Skeletal muscle tissue (tissue), 4 donors: ENCODE measurements around the gene TRIM2. TPM values are rescaled to one million over a fixed set of nuclear protein-coding genes. Genes with fewer than 3 reads are reported as not detected.

Experiments
- H3K27ac ChIP-seq: one replicate; pipeline ENCODE4 v1.7.0; 2013; ENCODE audit warnings: mild to moderate bottlenecking, low read depth, low read length, inconsistent platforms
- H3K27me3 ChIP-seq, 3 donors: one replicate each; pipeline ENCODE4 v1.7.0; 2013; ENCODE audit warnings: low read length in 3 of 3; ENCODE audit not compliant: control insufficient read depth in 3 of 3, insufficient read depth in 3 of 3
- H3K36me3 ChIP-seq, 3 donors: one replicate each; pipeline ENCODE4 v1.7.0; 2013; ENCODE audit warnings: low read length in 3 of 3; ENCODE audit not compliant: control insufficient read depth in 3 of 3, insufficient read depth in 3 of 3
- H3K4me1 ChIP-seq, 3 donors: one replicate each; pipeline ENCODE4 v1.7.0; 2013; ENCODE audit warnings: low read length in 3 of 3, mild to moderate bottlenecking in 3 of 3; ENCODE audit not compliant: control insufficient read depth in 3 of 3, insufficient read depth in 3 of 3
- H3K4me3 ChIP-seq, 3 donors: one replicate each; pipeline ENCODE4 v1.7.0; 2013; ENCODE audit warnings: low read length in 3 of 3
- H3K9ac ChIP-seq, 3 donors: one replicate each; pipeline ENCODE4 v1.7.0; 2013; ENCODE audit warnings: low read length in 3 of 3, mild to moderate bottlenecking in 3 of 3, moderate library complexity in 2 of 3, low read depth in 1 of 3
- H3K9me3 ChIP-seq, 3 donors: one replicate each; pipeline ENCODE4 v1.7.0; 2013; ENCODE audit warnings: low read length in 3 of 3; ENCODE audit not compliant: control insufficient read depth in 3 of 3
- total RNA-seq: library from RNA; depleted of rRNA; stranded (reverse); fragments of >200 nt; gene quantifications from one replicate; pipeline ENCODE4 v1.2.3, GENCODE V29; 2014
- donor health status: Osteomylitis.

The TRIM2 gene
- total RNA-seq, 1 donor from 2014 or later: 21.4 TPM

GRCh38 chr4:153232768-153233167 is 28.5 kb downstream of the TRIM2 start:
- Histone ChIP-seq H3K27ac (no peak overlapping the region), H3K27me3 (no peaks in the 10 kb centered on the region), H3K36me3 (no peaks in the 10 kb centered on the region), H3K4me1 (peaks cover 15 to 26% (median 18%) of the 10 kb centered on the region in 3 donors), H3K9me3 (no peaks in the 10 kb centered on the region), H3K4me3 (no peak overlapping the region), H3K9ac (no peak overlapping the region)

DNA sequence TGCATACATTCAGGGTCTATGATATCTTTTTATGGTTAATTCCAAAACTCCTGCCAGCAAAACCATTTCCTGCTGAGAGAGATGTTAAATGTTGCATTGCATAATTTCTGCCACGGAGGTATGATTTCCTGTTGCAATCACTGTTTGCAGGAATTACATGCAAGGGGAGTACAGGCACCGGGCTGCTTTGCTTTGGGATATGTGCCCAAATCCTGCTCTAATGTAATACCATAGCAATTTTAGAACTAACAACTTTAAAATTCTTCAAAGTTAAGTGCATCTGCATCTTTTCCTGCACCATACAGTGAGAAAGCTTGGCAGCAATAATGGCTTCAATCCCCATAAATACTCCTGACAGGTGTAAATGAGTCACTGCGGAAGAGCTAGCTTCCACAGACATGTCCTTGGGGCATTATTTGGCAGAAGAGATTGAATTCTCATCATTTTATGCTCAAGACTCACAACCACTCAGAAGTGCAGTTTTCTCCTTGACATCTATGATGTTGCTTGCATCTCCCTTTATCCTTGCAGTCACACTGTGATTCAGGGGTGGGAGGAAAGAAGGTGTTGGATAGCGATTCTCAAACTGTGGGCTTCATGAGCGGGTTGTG is 29.6 kb downstream of the TRIM2 start:
- peaks cover 15 to 23% (median 18%) of the 10 kb centered on the region in 3 donors for H3K4me1 ChIP-seq
- H3K4me3 ChIP-seq: no peak overlapping the region
- H3K9ac ChIP-seq: no peak overlapping the region
- no peak overlapping the region for H3K27ac ChIP-seq
- no peaks in the 10 kb centered on the region for H3K27me3 ChIP-seq
- H3K36me3 ChIP-seq: peaks cover 0 to 3% (median 0%) of the 10 kb centered on the region in 3 donors
- no peaks in the 10 kb centered on the region for H3K9me3 ChIP-seq

GRCh38 chr4:153234885-153235284 is 30.6 kb downstream of the TRIM2 start:
- Histone ChIP-seq H3K36me3 (peaks cover 0 to 3% (median 0%) of the 10 kb centered on the region in 3 donors), H3K4me1 (peaks cover 15 to 23% (median 18%) of the 10 kb centered on the region in 3 donors), H3K9ac (no peak overlapping the region), H3K4me3 (no peak overlapping the region), H3K9me3 (no peaks in the 10 kb centered on the region), H3K27ac (no peak overlapping the region), H3K27me3 (no peaks in the 10 kb centered on the region)

- peaks cover 0 to 3% (median 2%) of the 10 kb centered on the region in 3 donors for H3K36me3 ChIP-seq
- H3K4me3 ChIP-seq: no peak overlapping the region
- H3K4me1 ChIP-seq: peaks cover 10 to 19% (median 15%) of the 10 kb centered on the region in 3 donors
- no peaks in the 10 kb centered on the region for H3K9me3 ChIP-seq
- no peak overlapping the region for H3K9ac ChIP-seq
- no peaks in the 10 kb centered on the region for H3K27me3 ChIP-seq
- H3K27ac ChIP-seq: no peak overlapping the region
Measured at GRCh38 chr4:153238135-153238919, 34.1 kb downstream of the TRIM2 start.

- Histone ChIP-seq H3K9ac (no peak overlapping the region), H3K4me3 (no peak overlapping the region), H3K27ac (no peak overlapping the region), H3K9me3 (no peaks in the 10 kb centered on the region), H3K4me1 (peaks cover under 1 to 8% (median 4%) of the 10 kb centered on the region in 3 donors), H3K36me3 (peaks cover 0 to 3% (median 2%) of the 10 kb centered on the region in 3 donors), H3K27me3 (no peaks in the 10 kb centered on the region)
Measured at GRCh38 chr4:153239409-153239808, 35.2 kb downstream of the TRIM2 start.

DNA sequence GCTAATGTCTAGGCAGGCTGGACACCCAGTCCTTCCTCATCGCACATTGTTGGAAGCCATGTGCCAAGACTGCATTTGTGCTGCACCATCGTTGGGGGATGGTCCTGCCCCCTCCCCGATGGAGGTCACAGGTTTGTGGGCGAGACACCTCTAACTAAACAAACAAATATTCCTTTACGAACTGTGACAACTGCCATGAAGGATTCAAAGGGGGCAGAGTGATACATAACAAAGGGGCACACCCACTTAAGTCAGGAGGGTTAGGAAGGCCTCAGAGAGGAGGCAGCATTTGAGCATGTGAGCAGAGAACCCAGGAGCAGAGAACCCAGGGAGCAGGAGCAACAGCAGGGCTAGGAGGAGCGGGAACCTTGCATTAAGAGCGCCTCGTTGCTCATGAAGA is 37.1 kb downstream of the TRIM2 start:
- Histone ChIP-seq H3K4me1 (no peaks in the 10 kb centered on the region), H3K27ac (no peak overlapping the region), H3K9me3 (no peaks in the 10 kb centered on the region), H3K4me3 (no peak overlapping the region), H3K9ac (no peak overlapping the region), H3K36me3 (peaks cover 0 to 3% (median 2%) of the 10 kb centered on the region in 3 donors), H3K27me3 (no peaks in the 10 kb centered on the region)

- peaks cover 0 to 3% (median 2%) of the 10 kb centered on the region in 3 donors for H3K36me3 ChIP-seq
- H3K4me1 ChIP-seq: peaks cover 0 to 2% (median 0%) of the 10 kb centered on the region in 3 donors
- H3K4me3 ChIP-seq: no peak overlapping the region
- no peaks in the 10 kb centered on the region for H3K9me3 ChIP-seq
- H3K9ac ChIP-seq: no peak overlapping the region
- H3K27me3 ChIP-seq: no peaks in the 10 kb centered on the region
- no peak overlapping the region for H3K27ac ChIP-seq
Measured at GRCh38 chr4:153241970-153242838, 38.0 kb downstream of the TRIM2 start.

GRCh38 chr4:153242839-153243324 is 38.6 kb downstream of the TRIM2 start:
- Histone ChIP-seq H3K27ac (no peak overlapping the region), H3K27me3 (no peaks in the 10 kb centered on the region), H3K4me3 (no peak overlapping the region), H3K9me3 (no peaks in the 10 kb centered on the region), H3K9ac (no peak overlapping the region), H3K36me3 (peaks cover 0 to 3% (median 2%) of the 10 kb centered on the region in 3 donors), H3K4me1 (peaks cover 0 to 2% (median 0%) of the 10 kb centered on the region in 3 donors)

GRCh38 chr4:153243468-153243867 is 39.2 kb downstream of the TRIM2 start:
- Histone ChIP-seq H3K4me1 (peaks cover 4 to 5% (median 5%) of the 10 kb centered on the region in 3 donors), H3K9ac (no peak overlapping the region), H3K9me3 (no peaks in the 10 kb centered on the region), H3K27ac (no peak overlapping the region), H3K4me3 (no peak overlapping the region), H3K36me3 (peaks cover 0 to 2% (median 2%) of the 10 kb centered on the region in 3 donors), H3K27me3 (no peaks in the 10 kb centered on the region)
